Measurements from ENCODE around the gene PKNOX2.

DNA sequence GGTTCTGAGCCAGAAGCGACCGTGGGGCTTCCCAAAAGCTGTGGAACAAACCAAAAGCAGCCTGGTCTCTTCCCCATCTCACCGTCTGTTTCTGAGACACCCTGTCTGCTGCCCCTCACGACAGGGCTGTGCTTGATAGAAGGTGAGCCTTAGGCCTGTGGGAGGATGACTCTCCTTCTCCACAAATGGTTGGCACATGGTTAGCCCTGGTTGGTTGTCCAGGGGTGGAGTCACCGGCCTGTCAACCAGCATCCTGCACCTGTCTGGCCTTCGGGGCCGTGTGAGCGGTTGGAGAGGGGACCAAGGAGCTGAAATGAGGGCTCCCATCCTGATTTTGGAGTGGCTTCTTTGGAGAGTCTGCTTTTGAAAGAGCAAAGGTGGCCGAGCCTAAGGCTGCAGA, 135.3 kb downstream of the PKNOX2 start:
- TF ChIP-seq, protein P1, sequence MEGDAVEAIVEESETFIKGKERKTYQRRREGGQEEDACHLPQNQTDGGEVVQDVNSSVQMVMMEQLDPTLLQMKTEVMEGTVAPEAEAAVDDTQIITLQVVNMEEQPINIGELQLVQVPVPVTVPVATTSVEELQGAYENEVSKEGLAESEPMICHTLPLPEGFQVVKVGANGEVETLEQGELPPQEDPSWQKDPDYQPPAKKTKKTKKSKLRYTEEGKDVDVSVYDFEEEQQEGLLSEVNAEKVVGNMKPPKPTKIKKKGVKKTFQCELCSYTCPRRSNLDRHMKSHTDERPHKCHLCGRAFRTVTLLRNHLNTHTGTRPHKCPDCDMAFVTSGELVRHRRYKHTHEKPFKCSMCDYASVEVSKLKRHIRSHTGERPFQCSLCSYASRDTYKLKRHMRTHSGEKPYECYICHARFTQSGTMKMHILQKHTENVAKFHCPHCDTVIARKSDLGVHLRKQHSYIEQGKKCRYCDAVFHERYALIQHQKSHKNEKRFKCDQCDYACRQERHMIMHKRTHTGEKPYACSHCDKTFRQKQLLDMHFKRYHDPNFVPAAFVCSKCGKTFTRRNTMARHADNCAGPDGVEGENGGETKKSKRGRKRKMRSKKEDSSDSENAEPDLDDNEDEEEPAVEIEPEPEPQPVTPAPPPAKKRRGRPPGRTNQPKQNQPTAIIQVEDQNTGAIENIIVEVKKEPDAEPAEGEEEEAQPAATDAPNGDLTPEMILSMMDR (IDR thresholded peaks at IDR 0.05) = no peak
- TF ChIP-seq POLR2AphosphoS5 (IDR thresholded peaks at IDR 0.05) = no peak

Data from suprapubic skin (tissue), 3 donors.